ENCODE measurements around the gene MYO7B.

The MYO7B gene

DNA sequence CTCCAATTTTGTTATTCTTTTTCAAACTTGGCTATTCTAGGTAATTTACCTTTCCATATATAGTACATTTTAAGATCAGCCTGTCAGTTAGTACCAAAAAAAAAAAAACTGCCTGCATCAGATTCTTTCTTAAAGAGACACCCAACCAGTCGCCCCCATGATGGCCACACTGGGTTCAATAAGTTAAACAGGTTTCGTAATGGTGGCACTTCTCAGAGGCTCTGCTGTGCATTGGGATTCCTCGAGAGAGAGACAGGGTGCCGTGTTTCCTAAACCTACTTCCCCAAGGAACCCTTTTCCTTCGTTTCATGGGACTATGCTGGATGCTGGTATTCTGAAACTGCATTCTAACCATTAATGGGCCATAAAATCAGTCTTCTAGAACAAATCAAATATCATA is 37.4 kb downstream of the MYO7B start:
- TF ChIP-seq EZH2 (IDR thresholded peaks at IDR 0.05; ENCODE audit: borderline replicate concordance, low read length) (no peak), CTCF (IDR thresholded peaks at IDR 0.05; ENCODE audit: low read length) (no peak)
- no peaks in the 10 kb centered on the region for H3F3A ChIP-seq (ENCODE audit: insufficient read depth, low read length)
- no peaks in the 10 kb centered on the region; the same call in 1 of the 2 replicates for H3K27me3 ChIP-seq (ENCODE audit: insufficient read depth, low read length)
- H3K4me2 ChIP-seq (ENCODE audit: low read length): no peak overlapping the region
- no peak overlapping the region for H3K9ac ChIP-seq (ENCODE audit: low read length)
- no peaks in the 10 kb centered on the region for H3K4me1 ChIP-seq (ENCODE audit: insufficient read depth, low read length, severe bottlenecking)
- H2AFZ ChIP-seq (ENCODE audit: low read length): no peak overlapping the region
- H3K9me3 ChIP-seq (ENCODE audit: low read length): no peaks in the 10 kb centered on the region
- H4K20me1 ChIP-seq (ENCODE audit: insufficient read depth, low read length): no peaks in the 10 kb centered on the region
- no peaks in the 10 kb centered on the region for H3K79me2 ChIP-seq (ENCODE audit: insufficient read depth, low read length)
- no peak overlapping the region for H3K4me3 ChIP-seq (ENCODE audit: low read depth, low read length, poor library complexity, severe bottlenecking)
- no peak overlapping the region for H3K27ac ChIP-seq (ENCODE audit: low read depth, low read length, poor library complexity, severe bottlenecking)
- H3K9me2 ChIP-seq (ENCODE audit: low read depth, low read length): no peaks in the 10 kb centered on the region
- H3K36me3 ChIP-seq (ENCODE audit: insufficient read depth, low read length): no peaks in the 10 kb centered on the region

DNA sequence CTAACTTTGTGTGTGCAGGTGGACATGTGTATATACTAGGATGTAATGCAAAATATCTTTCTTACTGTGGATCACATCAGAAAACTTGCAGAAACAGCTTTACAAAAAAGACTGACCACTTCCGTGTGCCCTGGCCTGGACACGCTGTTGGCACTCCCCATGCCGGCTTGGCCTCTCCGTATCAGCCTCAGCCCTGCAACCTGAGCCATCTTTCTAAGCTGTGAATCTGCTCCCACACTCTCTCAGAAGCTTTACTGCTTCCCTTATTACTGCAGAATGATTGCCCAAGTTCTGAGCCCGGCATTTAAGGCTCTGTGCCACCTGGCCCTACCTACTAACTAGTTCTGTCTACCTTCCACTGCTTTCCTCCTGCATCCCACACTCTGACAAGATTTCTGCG is 37.8 kb downstream of the MYO7B start:
- no peak overlapping the region for H3K27ac ChIP-seq (ENCODE audit: low read depth, low read length, poor library complexity, severe bottlenecking)
- no peak overlapping the region for H3K4me3 ChIP-seq (ENCODE audit: low read depth, low read length, poor library complexity, severe bottlenecking)
- no peaks in the 10 kb centered on the region for H3K4me1 ChIP-seq (ENCODE audit: insufficient read depth, low read length, severe bottlenecking)
- no peaks in the 10 kb centered on the region for H3K79me2 ChIP-seq (ENCODE audit: insufficient read depth, low read length)
- H3K9ac ChIP-seq (ENCODE audit: low read length): no peak overlapping the region
- no peak overlapping the region for H2AFZ ChIP-seq (ENCODE audit: low read length)
- no peaks in the 10 kb centered on the region for H3K9me2 ChIP-seq (ENCODE audit: low read depth, low read length)
- no peaks in the 10 kb centered on the region for H4K20me1 ChIP-seq (ENCODE audit: insufficient read depth, low read length)
- no peaks in the 10 kb centered on the region for H3F3A ChIP-seq (ENCODE audit: insufficient read depth, low read length)
- H3K4me2 ChIP-seq (ENCODE audit: low read length): no peak overlapping the region
- H3K27me3 ChIP-seq (ENCODE audit: insufficient read depth, low read length): no peaks in the 10 kb centered on the region; the same call in 1 of the 2 replicates
- no peak for TF ChIP-seq CTCF (IDR thresholded peaks at IDR 0.05; ENCODE audit: low read length)
- TF ChIP-seq EZH2 (IDR thresholded peaks at IDR 0.05; ENCODE audit: borderline replicate concordance, low read length): no peak
- no peaks in the 10 kb centered on the region for H3K9me3 ChIP-seq (ENCODE audit: low read length)
- H3K36me3 ChIP-seq (ENCODE audit: insufficient read depth, low read length): no peaks in the 10 kb centered on the region

- Histone ChIP-seq H3K4me3 (ENCODE audit: low read depth, low read length, poor library complexity, severe bottlenecking) (no peak overlapping the region), H3K27ac (ENCODE audit: low read depth, low read length, poor library complexity, severe bottlenecking) (no peak overlapping the region), H3K79me2 (ENCODE audit: insufficient read depth, low read length) (no peaks in the 10 kb centered on the region), H3K4me1 (ENCODE audit: insufficient read depth, low read length, severe bottlenecking) (no peaks in the 10 kb centered on the region), H3K9me3 (ENCODE audit: low read length) (no peaks in the 10 kb centered on the region), H2AFZ (ENCODE audit: low read length) (no peak overlapping the region), H3K27me3 (ENCODE audit: insufficient read depth, low read length) (no peaks in the 10 kb centered on the region; the same call in 1 of the 2 replicates), H4K20me1 (ENCODE audit: insufficient read depth, low read length) (no peaks in the 10 kb centered on the region), H3F3A (ENCODE audit: insufficient read depth, low read length) (no peaks in the 10 kb centered on the region), H3K9ac (ENCODE audit: low read length) (no peak overlapping the region), H3K9me2 (ENCODE audit: low read depth, low read length) (no peaks in the 10 kb centered on the region), H3K36me3 (ENCODE audit: insufficient read depth, low read length) (no peaks in the 10 kb centered on the region), H3K4me2 (ENCODE audit: low read length) (no peak overlapping the region)
- TF ChIP-seq CTCF (IDR thresholded peaks at IDR 0.05; ENCODE audit: low read length) (no peak), EZH2 (IDR thresholded peaks at IDR 0.05; ENCODE audit: borderline replicate concordance, low read length) (no peak)
These were observed 38.3 kb downstream of the MYO7B start for GRCh38 chr2:127573771-127574170.

Measured in OCI-LY1 (cell line).